GM12878 (cell line): ENCODE data around the gene GALNT6. TPM values are rescaled to one million over a fixed set of nuclear protein-coding genes. Genes with fewer than 3 reads are reported as not detected.

Source experiments
- ATAC-seq: fragments of 200-7000 bp; cut with Tn5 transposase; 3 replicates; pipeline ENCODE4 v1.9.1; 2020; ENCODE audit warnings: mild to moderate bottlenecking, moderate library complexity
- BruUV-seq: library from RNA; stranded (reverse); fragments of 400-500 nt; replicated peaks from 2 replicates; lab custom pipeline; 2021; lab: Mats Ljungman, UMichigan
- CTCF ChIA-PET: fragments of 300-600 bp; sonication (Branson Sonifier 250); formaldehyde crosslinking; extraction: SDS; loops from one replicate; lab custom pipeline; 2021; ENCODE audit warnings: inconsistent platforms; lab: Yijun Ruan, JAX
- POLR2A ChIA-PET: fragments of 350-600 bp; formaldehyde crosslinking; extraction: SDS; loops from one replicate; lab custom pipeline; 2021; ENCODE audit warnings: inconsistent platforms; lab: Charles Lee
- RAD21 ChIA-PET: fragments of 300-600 bp; sonication (Branson Sonifier 250); formaldehyde crosslinking; loops from one replicate; lab custom pipeline; 2023; ENCODE audit warnings: antibody characterized with exemption; ENCODE audit not compliant: unreplicated experiment; lab: Charles Lee
- SMC1A ChIA-PET: fragments of 300-600 bp; sonication (Branson Sonifier 250); formaldehyde crosslinking; loops from one replicate; lab custom pipeline; 2023; ENCODE audit not compliant: unreplicated experiment, uncharacterized antibody; lab: Charles Lee
- DNase-seq: peaks from one replicate; pipeline ENCODE4 v3.0.0-alpha.2; 2011; ENCODE audit warnings: low read depth, low spot score
- FAIRE-seq: peaks from 3 replicates; lab custom pipeline; 2011; peaks lifted over from hg19 to GRCh38; lab: Jason Lieb, UNC
- H2AFZ ChIP-seq: 2 replicates; pipeline ENCODE4 v1.6.0; 2011; ENCODE audit warnings: low read depth, low read length, control low read depth; ENCODE audit not compliant: control insufficient read depth
- H3K27ac ChIP-seq: 2 replicates; pipeline ENCODE4 v1.5.1; 2011; ENCODE audit warnings: control low read depth; ENCODE audit not compliant: control insufficient read depth, insufficient read depth
- H3K27me3 ChIP-seq, 2 experiments: replicated peaks in 1 of 2; 2 replicates each; pipeline versions ENCODE4 v1.6.0 to v1.6.1; 2011; ENCODE audit warnings: low read length in 1 of 2; ENCODE audit not compliant: control insufficient read depth in 2 of 2, insufficient read depth in 2 of 2
- H3K36me3 ChIP-seq, 2 experiments: 2 replicates each; pipeline ENCODE4 v1.5.1; 2011; ENCODE audit warnings: low read length in 1 of 2; ENCODE audit not compliant: control insufficient read depth in 2 of 2, insufficient read depth in 2 of 2
- H3K4me1 ChIP-seq: 2 replicates; pipeline ENCODE4 v1.6.1; 2011; ENCODE audit warnings: mild to moderate bottlenecking, low read length, moderate library complexity, mixed read lengths; ENCODE audit not compliant: control insufficient read depth, insufficient read depth
- H3K4me2 ChIP-seq: 2 replicates; pipeline ENCODE4 v1.6.0; 2011; ENCODE audit warnings: control low read depth; ENCODE audit not compliant: control insufficient read depth, insufficient read depth
- H3K4me3 ChIP-seq: fragments of 200-600 bp; sonication (generic); 2 replicates; pipeline ENCODE4 v1.5.1; 2016
- H3K79me2 ChIP-seq: 2 replicates; pipeline ENCODE4 v1.6.0; 2011; ENCODE audit warnings: low read length; ENCODE audit not compliant: control insufficient read depth, insufficient read depth
- H3K9ac ChIP-seq: 2 replicates; pipeline ENCODE4 v1.8.0; 2011; ENCODE audit warnings: low read length, control low read depth, mixed read lengths; ENCODE audit not compliant: control insufficient read depth, insufficient read depth
- H3K9me3 ChIP-seq: replicated peaks from 3 replicates; pipeline ENCODE4 v1.5.1; 2011; ENCODE audit warnings: mild to moderate bottlenecking, low read length; ENCODE audit not compliant: control insufficient read depth, insufficient read depth
- H4K20me1 ChIP-seq: 2 replicates; pipeline ENCODE4 v1.6.0; 2011; ENCODE audit not compliant: control insufficient read depth, insufficient read depth
- ASH2L ChIP-seq: fragments of 300-600, 200-600 bp; sonication (generic); IDR thresholded peaks from 2 replicates; pipeline ENCODE4 v1.6.1; 2017; ENCODE audit warnings: low read depth, mild to moderate bottlenecking, borderline replicate concordance
- BACH1 ChIP-seq: fragments of 450-650 bp; IDR thresholded peaks from 2 replicates; pipeline ENCODE4 v1.6.1; 2017; ENCODE audit warnings: mild to moderate bottlenecking, borderline replicate concordance
- BHLHE40 ChIP-seq, 2 experiments: fragments of 450-650 bp in 1 of 2; IDR thresholded peaks; 2 replicates each; pipeline ENCODE4 v1.6.1; 2011 to 2017; ENCODE audit warnings: low read depth in 2 of 2, borderline replicate concordance in 1 of 2, improper control_type of control experiment in 1 of 2, low read length in 1 of 2, mild to moderate bottlenecking in 1 of 2
- EED ChIP-seq: sonication (generic); IDR thresholded peaks from 2 replicates; pipeline ENCODE4 v1.6.1; 2016; ENCODE audit warnings: antibody characterized with exemption, low read depth
- ELK1 ChIP-seq: IDR thresholded peaks from 2 replicates; pipeline ENCODE4 v1.6.1; 2012; ENCODE audit warnings: low read depth, low read length, improper control_type of control experiment
- KDM1A ChIP-seq: fragments of 200-600 bp; sonication (generic); IDR thresholded peaks from 2 replicates; pipeline ENCODE4 v1.6.1; 2016; ENCODE audit warnings: borderline replicate concordance
- MAX ChIP-seq: IDR thresholded peaks from 2 replicates; pipeline ENCODE4 v1.6.1; 2012; ENCODE audit warnings: low read depth, low read length, improper control_type of control experiment
- MXI1 ChIP-seq: fragments of 150-350 bp; IDR thresholded peaks from 2 replicates; pipeline ENCODE4 v1.6.1; 2011; ENCODE audit warnings: low read depth, mild to moderate bottlenecking, inconsistent platforms, low read length, improper control_type of control experiment
- NR2F1 ChIP-seq: fragments of 450-650 bp; conservative IDR thresholded peaks from 2 replicates; pipeline ENCODE4 v1.6.1; 2017; ENCODE audit warnings: mild to moderate bottlenecking
- PBX3 ChIP-seq: IDR thresholded peaks from 2 replicates; pipeline ENCODE4 v1.6.1; 2011; ENCODE audit warnings: mild to moderate bottlenecking, low read depth, low read length, moderate library complexity; ENCODE audit not compliant: insufficient replicate concordance
- RFX5 ChIP-seq: IDR thresholded peaks from 2 replicates; pipeline ENCODE4 v1.6.1; 2011; ENCODE audit warnings: low read depth, low read length, improper control_type of control experiment
- SIN3A ChIP-seq: IDR thresholded peaks from 2 replicates; pipeline ENCODE4 v1.6.1; 2012; ENCODE audit warnings: low read depth, low read length, improper control_type of control experiment
- SUZ12 ChIP-seq: fragments of 200-600 bp; sonication (generic); IDR thresholded peaks from one replicate; pipeline ENCODE4 v1.6.1; 2018; ENCODE audit warnings: antibody characterized with exemption, mild to moderate bottlenecking; ENCODE audit not compliant: unreplicated experiment
- TBL1XR1 ChIP-seq: IDR thresholded peaks from 2 replicates; pipeline ENCODE4 v1.6.1; 2012; ENCODE audit warnings: low read depth, low read length, improper control_type of control experiment
- YY1 ChIP-seq: IDR thresholded peaks from 2 replicates; pipeline ENCODE4 v1.6.1; 2011; ENCODE audit warnings: low read depth, mild to moderate bottlenecking, low read length
- ZNF207 ChIP-seq: fragments of 450-650 bp; IDR thresholded peaks from 2 replicates; pipeline ENCODE4 v1.6.1; 2014; ENCODE audit warnings: antibody characterized with exemption, mild to moderate bottlenecking, borderline replicate concordance
- ZNF24 ChIP-seq: fragments of 450-650 bp; IDR thresholded peaks from 2 replicates; pipeline ENCODE4 v1.6.1; 2017; ENCODE audit warnings: antibody characterized with exemption, mild to moderate bottlenecking
- ZNF384 ChIP-seq: IDR thresholded peaks from 2 replicates; pipeline ENCODE4 v1.6.1; 2012; ENCODE audit warnings: low read depth, mild to moderate bottlenecking, low read length, improper control_type of control experiment, borderline replicate concordance
- ZSCAN29 ChIP-seq: fragments of 450-650 bp; IDR thresholded peaks from 2 replicates; pipeline ENCODE4 v1.6.1; 2017; ENCODE audit warnings: mild to moderate bottlenecking, moderate library complexity
- ZZZ3 ChIP-seq: IDR thresholded peaks from 2 replicates; pipeline ENCODE4 v1.6.1; 2011; ENCODE audit warnings: low read depth; ENCODE audit not compliant: control insufficient read depth, insufficient read length
- in situ Hi-C: fragments of 300-500 bp; cut with MboI; formaldehyde crosslinking; loops from 9 replicates; pipeline ENCODE4 v1.14.3; 2018; ENCODE audit warnings: mixed read lengths
- intact Hi-C: fragments of 100-400 bp; cut with micrococcal nuclease; formaldehyde crosslinking; loops from one replicate; pipeline ENCODE4 v1.14.2; 2022; ENCODE audit not compliant: unreplicated experiment
- polyA plus RNA-seq, 11 experiments: library from polyadenylated mRNA; depleted of rRNA in 4 of 11; unstranded in 6 of 11; stranded (reverse) in 5 of 11; fragments of >200 nt; fragmentation: Nextera tagmentation in 4 of 11; fragmentation: Illumina TruSeq in 1 of 11; extraction: Ambion mirVana in 4 of 11; extraction: Trizol in 1 of 11; gene quantifications; 1 replicate in 1 of 11; 2 replicates in 10 of 11; pipeline versions ENCODE4 v1.2.1 to v1.2.3, GENCODE V29; 2011 to 2016; ENCODE audit warnings: inconsistent platforms in 2 of 11, missing spikeins in 2 of 11, low read depth in 1 of 11
- total RNA-seq, 4 experiments: library from RNA; depleted of rRNA in 3 of 4; stranded (reverse); fragments of >200 nt in 3 of 4; fragmentation: Illumina TruSeq in 1 of 4; extraction: Trizol in 1 of 4; gene quantifications; 2 replicates each; pipeline versions ENCODE4 v1.2.1 to v1.2.3, GENCODE V29; 2013 to 2021

Gene GALNT6
- total and polyA plus RNA-seq, 10 of the 15 experiments (the other 5 are each of a cell fraction or from before 2014, with no cell fraction given): 6.6 to 40.4 (median 23.7) TPM

- TF ChIP-seq ZZZ3: no peak
- TF ChIP-seq BHLHE40 (IDR thresholded peaks at IDR 0.05; ENCODE audit: borderline replicate concordance in 1 of 2, low read depth in 2 of 2, low read length in 1 of 2): no peak
These were observed 57.7 kb downstream of the GALNT6 start (continued) for GRCh38 chr12:51333536-51333935.

GRCh38 chr12:51330186-51330585 lies 61.0 kb downstream of the GALNT6 start:
- Histone ChIP-seq H4K20me1 (no peaks in the 10 kb centered on the region), H3K79me2 (no peaks in the 10 kb centered on the region), H3K4me3 (no peak overlapping the region), H3K36me3 (no peaks in the 10 kb centered on the region), H3K9me3 (no peaks in the 10 kb centered on the region), H3K4me1 (peaks cover 34% of the 10 kb centered on the region), H3K9ac (no peak overlapping the region), H3K27me3 (no peaks in the 10 kb centered on the region), H3K27ac (no peak overlapping the region), H3K4me2 (peak overlapping the region; percentile 59; the same call in 1 of the 2 replicates), H2AFZ (no peak overlapping the region)
- ATAC-seq: no peak
- in situ Hi-C loops (no loop called here), intact Hi-C loops (no loop called here)
- DNase-seq: no peak
- ChIA-PET CTCF (interaction anchor here (4.9 kb wide), 1 partner anchor 11 kb away, joined by 27 read pairs; no protein-coding TSS in a partner anchor), SMC1A (interaction anchor here (0.7 to 2.1 kb wide), 3 partner anchors 11 to 16 kb away, joined by 4 to 10 read pairs (median 5); no protein-coding TSS in a partner anchor), RAD21 (interaction anchor here (0.6 kb wide), 1 partner anchor 472 kb away, joined by 3 read pairs; no protein-coding TSS in a partner anchor), POLR2A (interaction anchor here (1.2 kb wide), 1 partner anchor 10 kb away, joined by 3 read pairs; no protein-coding TSS in a partner anchor)
- no peak for TF ChIP-seq ASH2L
- no peak for TF ChIP-seq KDM1A
- TF ChIP-seq MXI1: no peak
- TF ChIP-seq PBX3: no peak
- no peak for TF ChIP-seq SIN3A
- no peak for TF ChIP-seq ZNF24
- no peak for TF ChIP-seq BHLHE40 (IDR thresholded peaks at IDR 0.05; ENCODE audit: borderline replicate concordance in 1 of 2, low read depth in 2 of 2, low read length in 1 of 2)
- no peak for TF ChIP-seq EED
- no peak for TF ChIP-seq NR2F1
- TF ChIP-seq ZNF207: no peak
- no peak for TF ChIP-seq ZSCAN29
- no peak for TF ChIP-seq TBL1XR1
- no peak for TF ChIP-seq SUZ12
- TF ChIP-seq BACH1: no peak
- no peak for TF ChIP-seq MAX
- no peak for TF ChIP-seq YY1
- TF ChIP-seq ZNF384: no peak
- TF ChIP-seq ELK1: no peak
- TF ChIP-seq RFX5: no peak
- no peak for FAIRE-seq
- BruUV-seq: no TSS peak
